Measurements from ENCODE around the gene VPS9D1. TPM values are rescaled to one million over a fixed set of nuclear protein-coding genes. Genes with fewer than 3 reads are reported as not detected.

VPS9D1 gene
- polyA plus RNA-seq, 3 donors = 1.2 to 29.7 (median 1.6) TPM

DNA sequence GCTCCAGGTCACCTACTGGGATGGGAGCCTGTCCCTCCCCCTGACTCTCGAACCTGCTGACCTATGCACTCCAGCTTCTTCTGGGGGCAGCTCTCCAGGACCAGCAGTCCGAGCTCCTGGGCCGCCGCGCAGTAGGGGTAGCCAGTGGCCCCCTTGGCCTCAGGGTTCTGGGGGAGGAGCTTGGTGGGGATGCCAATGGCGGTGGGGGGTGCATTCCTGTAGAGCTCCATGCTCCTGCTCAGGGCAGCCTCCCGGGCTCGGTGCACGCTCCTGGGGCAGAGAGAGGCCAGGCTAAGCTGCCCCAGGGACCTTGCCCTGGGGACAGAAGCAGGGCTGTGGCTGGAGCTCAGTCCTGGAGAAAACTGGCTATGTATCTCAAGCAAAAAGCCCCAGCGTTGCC, 11.5 kb downstream of the VPS9D1 start:
- 94% methylated on average over 10 of the region's 10 CpGs for WGBS (ENCODE audit: insufficient coverage)
- H3K27me3 ChIP-seq (ENCODE audit: control insufficient read depth in 2 of 2, insufficient read depth in 2 of 2, low read length in 2 of 2) = peaks cover 0 to 12% of the 10 kb centered on the region in 2 donors
- H3K9ac ChIP-seq (ENCODE audit: insufficient read depth, low read length, poor library complexity, severe bottlenecking) = no peak overlapping the region
- H3K36me3 Mint-ChIP-seq = peaks cover 7 to 23% of the 10 kb centered on the region in 2 donors
- H3K9me3 Mint-ChIP-seq = peaks cover 0 to 2% (median 0%) of the 10 kb centered on the region in 7 donors
- no peak overlapping the region for H3K4me2 ChIP-seq (replicated peaks; ENCODE audit: extremely low read depth, low read length, poor library complexity, severe bottlenecking)
- H3K36me3 ChIP-seq (replicated peaks in 1 of 2; ENCODE audit: control insufficient read depth in 1 of 2, insufficient read depth in 2 of 2, low read length in 2 of 2) = peaks cover 9 to 18% of the 10 kb centered on the region in 2 donors
- H3K4me1 ChIP-seq (ENCODE audit: control insufficient read depth in 1 of 2, insufficient read depth in 2 of 2, low read length in 2 of 2) = peaks cover 17 to 20% of the 10 kb centered on the region in 2 donors
- H2AFZ ChIP-seq (ENCODE audit: insufficient read depth, low read depth, low read length, poor library complexity, severe bottlenecking) = no peak overlapping the region
- H4K20me1 ChIP-seq (ENCODE audit: insufficient read depth, low read length) = no peaks in the 10 kb centered on the region
- H3K4me1 Mint-ChIP-seq = peaks cover 13% of the 10 kb centered on the region
- TF ChIP-seq, protein P1, sequence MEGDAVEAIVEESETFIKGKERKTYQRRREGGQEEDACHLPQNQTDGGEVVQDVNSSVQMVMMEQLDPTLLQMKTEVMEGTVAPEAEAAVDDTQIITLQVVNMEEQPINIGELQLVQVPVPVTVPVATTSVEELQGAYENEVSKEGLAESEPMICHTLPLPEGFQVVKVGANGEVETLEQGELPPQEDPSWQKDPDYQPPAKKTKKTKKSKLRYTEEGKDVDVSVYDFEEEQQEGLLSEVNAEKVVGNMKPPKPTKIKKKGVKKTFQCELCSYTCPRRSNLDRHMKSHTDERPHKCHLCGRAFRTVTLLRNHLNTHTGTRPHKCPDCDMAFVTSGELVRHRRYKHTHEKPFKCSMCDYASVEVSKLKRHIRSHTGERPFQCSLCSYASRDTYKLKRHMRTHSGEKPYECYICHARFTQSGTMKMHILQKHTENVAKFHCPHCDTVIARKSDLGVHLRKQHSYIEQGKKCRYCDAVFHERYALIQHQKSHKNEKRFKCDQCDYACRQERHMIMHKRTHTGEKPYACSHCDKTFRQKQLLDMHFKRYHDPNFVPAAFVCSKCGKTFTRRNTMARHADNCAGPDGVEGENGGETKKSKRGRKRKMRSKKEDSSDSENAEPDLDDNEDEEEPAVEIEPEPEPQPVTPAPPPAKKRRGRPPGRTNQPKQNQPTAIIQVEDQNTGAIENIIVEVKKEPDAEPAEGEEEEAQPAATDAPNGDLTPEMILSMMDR (IDR thresholded peaks at IDR 0.05) = no peak
- no peak overlapping the region for H3K4me3 Mint-ChIP-seq
- no peak overlapping the region for H3K27ac Mint-ChIP-seq
- H3K79me2 ChIP-seq (ENCODE audit: insufficient read depth, low read length) = no peaks in the 10 kb centered on the region
- DNase-seq = no peak
- intact Hi-C loops (cut with micrococcal nuclease) = no loop called here
- peaks cover 14 to 26% (median 24%) of the 10 kb centered on the region in 3 donors for H3K27me3 Mint-ChIP-seq (ENCODE audit: low read depth in 3 of 3)
- H3K27ac ChIP-seq (ENCODE audit: low read depth in 1 of 2, low read length in 2 of 2) = no peak overlapping the region
- H3K9me3 ChIP-seq (replicated peaks in 1 of 2; ENCODE audit: control insufficient read depth in 1 of 2, insufficient read depth in 1 of 2, low read length in 2 of 2) = no peaks in the 10 kb centered on the region
- no peak overlapping the region for H3K4me3 ChIP-seq (replicated peaks in 1 of 3; ENCODE audit: low read depth in 2 of 3, low read length in 3 of 3)

DNA sequence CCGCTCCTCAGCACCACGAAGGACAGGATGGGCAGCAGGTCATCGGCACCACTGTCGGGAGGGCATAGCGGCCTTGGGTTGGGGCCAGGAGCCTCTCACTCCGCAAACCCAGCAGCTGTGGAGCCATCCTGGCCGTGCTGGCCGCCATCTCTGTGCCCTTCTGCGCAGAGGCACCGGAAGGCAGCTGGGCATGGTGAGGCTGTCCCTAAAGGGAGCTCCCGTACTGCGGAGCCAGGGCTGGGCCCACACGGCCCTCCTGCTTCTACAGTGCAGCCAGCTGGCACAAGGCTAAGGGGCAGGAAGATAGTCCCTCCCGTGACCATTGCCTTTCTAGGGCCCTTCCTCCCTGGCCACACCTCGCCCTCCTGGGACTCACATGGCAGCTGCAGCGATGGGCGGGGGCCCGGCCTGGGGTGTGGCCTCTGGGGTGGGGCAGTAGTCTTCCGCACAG, 12.2 kb downstream of the VPS9D1 start:
- Histone ChIP-seq H3K36me3 (replicated peaks in 1 of 2; ENCODE audit: control insufficient read depth in 1 of 2, insufficient read depth in 2 of 2, low read length in 2 of 2) (peaks cover 9 to 18% of the 10 kb centered on the region in 2 donors), H3K9ac (ENCODE audit: insufficient read depth, low read length, poor library complexity, severe bottlenecking) (no peak overlapping the region), H3K4me1 (ENCODE audit: control insufficient read depth in 1 of 2, insufficient read depth in 2 of 2, low read length in 2 of 2) (peaks cover 17 to 20% of the 10 kb centered on the region in 2 donors), H3K79me2 (ENCODE audit: insufficient read depth, low read length) (no peaks in the 10 kb centered on the region), H2AFZ (ENCODE audit: insufficient read depth, low read depth, low read length, poor library complexity, severe bottlenecking) (no peak overlapping the region), H3K9me3 (replicated peaks in 1 of 2; ENCODE audit: control insufficient read depth in 1 of 2, insufficient read depth in 1 of 2, low read length in 2 of 2) (no peaks in the 10 kb centered on the region), H3K4me2 (replicated peaks; ENCODE audit: extremely low read depth, low read length, poor library complexity, severe bottlenecking) (no peak overlapping the region), H3K4me3 (replicated peaks in 1 of 3; ENCODE audit: low read depth in 2 of 3, low read length in 3 of 3) (no peak overlapping the region), H3K27me3 (ENCODE audit: control insufficient read depth in 2 of 2, insufficient read depth in 2 of 2, low read length in 2 of 2) (peaks cover 0 to 12% of the 10 kb centered on the region in 2 donors), H4K20me1 (ENCODE audit: insufficient read depth, low read length) (no peaks in the 10 kb centered on the region), H3K27ac (ENCODE audit: low read depth in 1 of 2, low read length in 2 of 2) (no peak overlapping the region)
- H3K4me1 Mint-ChIP-seq = peaks cover 13% of the 10 kb centered on the region
- DNase-seq = no peak
- TF ChIP-seq, protein P1 (IDR thresholded peaks at IDR 0.05) = no peak
- H3K27me3 Mint-ChIP-seq (ENCODE audit: low read depth in 3 of 3) = peaks cover 15 to 28% (median 26%) of the 10 kb centered on the region in 3 donors
- H3K4me3 Mint-ChIP-seq = no peak overlapping the region
- peaks cover 7 to 23% of the 10 kb centered on the region in 2 donors for H3K36me3 Mint-ChIP-seq
- intact Hi-C loops (cut with micrococcal nuclease) = no loop called here
- WGBS (ENCODE audit: insufficient coverage) = 96% methylated on average over 15 of the region's 19 CpGs
- H3K27ac Mint-ChIP-seq = no peak overlapping the region
- peaks cover 0 to 2% (median 0%) of the 10 kb centered on the region in 7 donors for H3K9me3 Mint-ChIP-seq

Measured in CD14-positive monocyte (primary cell).